CD4-positive, alpha-beta T cell (primary cell): ENCODE measurements around the gene CPNE7. TPM values are rescaled to one million over a fixed set of nuclear protein-coding genes. Genes with fewer than 3 reads are reported as not detected.

Source experiments
- ATAC-seq: fragments of 200-7000 bp; cut with Tn5 transposase; one replicate; pipeline ENCODE4 v1.10.0; 2022; ENCODE audit warnings: mild to moderate bottlenecking; ENCODE audit not compliant: poor library complexity
- CTCF ChIA-PET: fragments of 350-600 bp; sonication (Branson Sonifier 250); formaldehyde crosslinking; loops from one replicate; lab custom pipeline; 2021; ENCODE audit warnings: antibody characterized with exemption, inconsistent platforms; lab: Charles Lee
- POLR2A ChIA-PET: fragments of 350-600 bp; sonication (Branson Sonifier 250); formaldehyde crosslinking; loops from one replicate; lab custom pipeline; 2021; ENCODE audit warnings: antibody characterized with exemption, inconsistent platforms; lab: Charles Lee
- DNase-seq, 14 experiments: peaks; one replicate each; pipeline ENCODE4 v3.0.0-alpha.2; 2013 to 2020; ENCODE audit warnings: mixed read lengths in 2 of 14
- H3K27ac ChIP-seq, 2 donors: one replicate each; pipeline versions ENCODE4 v1.5.1 to v1.7.0; 2013; ENCODE audit warnings: low read length in 2 of 2, low read depth in 1 of 2, mild to moderate bottlenecking in 1 of 2
- H3K27me3 ChIP-seq, 2 experiments: 1 replicate in 1 of 2; 2 replicates in 1 of 2; pipeline versions ENCODE4 v1.6.1 to v1.7.0; 2013; ENCODE audit warnings: low read length in 2 of 2, control low read depth in 1 of 2, mild to moderate bottlenecking in 1 of 2, moderate library complexity in 1 of 2; ENCODE audit not compliant: insufficient read depth in 2 of 2, control insufficient read depth in 1 of 2
- H3K36me3 ChIP-seq: one replicate; pipeline ENCODE4 v1.6.1; 2013; ENCODE audit warnings: low read length, control low read depth; ENCODE audit not compliant: insufficient read depth
- H3K4me1 ChIP-seq: one replicate; pipeline ENCODE4 v1.6.1; 2013; ENCODE audit warnings: low read length, control low read depth; ENCODE audit not compliant: insufficient read depth
- H3K4me3 ChIP-seq: one replicate; pipeline ENCODE4 v1.5.1; 2013; ENCODE audit warnings: mild to moderate bottlenecking, low read length, moderate library complexity
- H3K9me3 ChIP-seq, 2 experiments: 1 replicate in 1 of 2; 2 replicates in 1 of 2; pipeline versions ENCODE4 v1.6.1 to v1.7.0; 2013; ENCODE audit warnings: low read length in 2 of 2, mild to moderate bottlenecking in 2 of 2, control low read depth in 1 of 2, moderate library complexity in 1 of 2; ENCODE audit not compliant: control insufficient read depth in 1 of 2, insufficient read depth in 1 of 2
- H3K27ac Mint-ChIP-seq: one replicate; pipeline ENCODE4 v1.8.0; 2020; ENCODE audit warnings: mixed read lengths
- H3K27me3 Mint-ChIP-seq: one replicate; pipeline ENCODE4 v1.8.0; 2021; ENCODE audit warnings: mixed read lengths
- H3K36me3 Mint-ChIP-seq: one replicate; pipeline ENCODE4 v1.8.0; 2021; ENCODE audit warnings: low read depth, mixed read lengths
- H3K4me1 Mint-ChIP-seq: one replicate; pipeline ENCODE4 v1.8.0; 2021; ENCODE audit warnings: low read depth, mixed read lengths
- H3K4me3 Mint-ChIP-seq: one replicate; pipeline ENCODE4 v1.8.0; 2020; ENCODE audit warnings: mild to moderate bottlenecking, mixed read lengths
- H3K9me3 Mint-ChIP-seq: one replicate; pipeline ENCODE4 v1.8.0; 2020; ENCODE audit warnings: mixed read lengths
- CTCF ChIP-seq: fragments of 200-600 bp; IDR thresholded peaks from one replicate; pipeline ENCODE4 v1.8.0; 2022; ENCODE audit warnings: antibody characterized with exemption, mild to moderate bottlenecking
- intact Hi-C, 2 experiments: fragments of 100-400 bp; cut with DNase I in 1 of 2; cut with micrococcal nuclease in 1 of 2; formaldehyde crosslinking; loops; one replicate each; pipeline versions ENCODE4 v1.15.1 to v1.9.0; 2023 to 2025; cut with DNase I, micrococcal nuclease
- total RNA-seq, 174 experiments: library from RNA in 2 of 174; stranded (reverse) in 2 of 174; gene quantifications; one replicate each; pipeline ENCODE4 v1.2.3 and lab custom pipeline; 2021 to 2026

The CPNE7 gene
- total RNA-seq, 2 experiments from 2014 or later, result 1.0 to 1.3 TPM

DNA sequence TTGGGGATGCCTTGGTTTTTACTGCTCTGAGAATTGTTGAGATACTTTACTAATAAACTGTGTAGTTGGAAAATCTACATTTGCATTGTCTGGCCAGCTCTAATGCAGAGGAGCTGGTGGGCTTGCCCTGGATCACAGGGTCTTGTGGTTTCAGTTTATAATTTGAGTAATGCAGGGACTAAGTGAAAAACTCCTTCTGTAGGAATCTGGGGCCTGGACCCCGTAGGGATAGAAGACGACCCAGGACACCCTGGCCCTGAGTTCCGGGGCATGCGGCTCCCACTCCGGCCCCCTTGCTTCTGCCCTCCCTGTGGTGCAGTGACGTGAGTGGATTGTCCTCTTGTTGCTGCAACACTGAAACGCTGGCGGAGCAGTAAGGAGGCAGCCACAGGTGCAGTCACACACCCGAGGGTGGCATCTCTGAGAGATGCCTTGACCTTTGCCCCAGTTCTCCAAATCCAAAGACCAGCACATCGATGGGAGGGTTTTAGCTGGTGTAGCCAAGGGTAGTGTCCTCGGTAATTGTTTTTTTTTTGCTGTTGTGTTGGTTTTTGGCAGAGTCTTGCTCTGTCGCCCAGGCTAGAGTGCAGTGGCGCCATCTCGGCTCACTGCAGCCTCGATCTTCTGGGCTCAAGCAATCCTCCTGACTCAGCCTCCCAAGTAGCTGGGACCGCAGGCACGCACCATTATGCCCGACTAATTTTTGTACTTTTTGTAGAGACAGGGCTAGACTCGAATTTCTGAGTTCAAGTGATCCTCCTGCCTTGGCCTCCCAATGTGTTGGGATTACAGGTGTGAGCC, 17.7 kb upstream of the CPNE7 start:
- Histone ChIP-seq H3K36me3 (peaks cover 48% of the 10 kb centered on the region), H3K27me3 (peaks cover 0 to 2% of the 10 kb centered on the region in 2 experiments), H3K27ac (no peak overlapping the region), H3K4me1 (peaks cover 41% of the 10 kb centered on the region), H3K9me3 (peaks cover 0 to 3% of the 10 kb centered on the region in 2 experiments), H3K4me3 (no peak overlapping the region)
- DNase-seq (peak in 1 of 14 experiments; percentile 31), ATAC-seq (no peak)
- Mint-ChIP-seq H3K36me3 (peaks cover 57% of the 10 kb centered on the region), H3K4me3 (peak overlapping the region; percentile 75), H3K9me3 (no peaks in the 10 kb centered on the region), H3K27me3 (no peaks in the 10 kb centered on the region), H3K27ac (peak overlapping the region; percentile 86), H3K4me1 (peaks cover 32% of the 10 kb centered on the region)
- intact Hi-C loops, result loop anchor here (1.0 to 2.0 kb wide), 2 partner anchors 223 to 225 kb away; no protein-coding TSS in a partner anchor
- TF ChIP-seq CTCF, result peak; percentile 17
- ChIA-PET CTCF (interaction anchor here (0.6 to 2.2 kb wide), 8 partner anchors 9 to 232 kb away, joined by 3 to 8 read pairs (median 5); partner anchors contain the start of gene SPG7), POLR2A (interaction anchor here (0.9 to 2.8 kb wide), 4 partner anchors 9 to 69 kb away, joined by 3 to 7 read pairs (median 4); no protein-coding TSS in a partner anchor)

GRCh38 chr16:89560378-89561141, 15.0 kb upstream of the CPNE7 start, which contains the start of gene RPL13:
Gene RPL13 (plus strand): TSS chr16:89560682. CDS start chr16:89560960, 278 bp downstream.
- ATAC-seq (peak; percentile 88), DNase-seq (peak; percentile 86 to 97 (median 91))
- Mint-ChIP-seq H3K4me3 (peak within 1 kb of the TSS; percentile 97), H3K4me1 (peaks cover 56% of the 10 kb centered on the region), H3K27me3 (no peaks in the 10 kb centered on the region), H3K27ac (peak within 1 kb of the TSS; percentile 99), H3K9me3 (no peaks in the 10 kb centered on the region), H3K36me3 (peaks cover 77% of the 10 kb centered on the region)
- peaks cover 48% of the 10 kb centered on the region for H3K36me3 ChIP-seq
- CTCF ChIA-PET, result no interaction called here
- intact Hi-C loops, result loop anchor here (1.0 to 5.0 kb wide), 6 partner anchors 26 to 313 kb away; partner anchors contain the start of genes SPG7 (in 2 of the 2), ANKRD11 (in 1 of the 2), CHMP1A (in 1 of the 2) and SPATA33 (in 1 of the 2)
- peaks cover 0 to 5% of the 10 kb centered on the region in 2 experiments for H3K9me3 ChIP-seq
- peaks cover 68% of the 10 kb centered on the region for H3K4me1 ChIP-seq
- H3K27me3 ChIP-seq, result peaks cover 0 to 3% of the 10 kb centered on the region in 2 experiments
- peak within 1 kb of the TSS; percentile 75 for H3K4me3 ChIP-seq
- POLR2A ChIA-PET, result interaction anchor here (1.9 to 2.8 kb wide), 2 partner anchors 26 to 52 kb away, joined by 5 to 7 read pairs; partner anchors contain the start of gene SPG7
- peak within 1 kb of the TSS; percentile 82 to 90 for H3K27ac ChIP-seq
- TF ChIP-seq CTCF, result no peak
